ENCODE measurements around the gene PTGDS. TPM values are rescaled to one million over a fixed set of nuclear protein-coding genes. Genes with fewer than 3 reads are reported as not detected.

Gene PTGDS
- total and polyA plus RNA-seq, 10 of the 15 experiments (the other 5 are each of a cell fraction or from before 2014, with no cell fraction given), result not detected

GRCh38 chr9:136964833-136965422, 12.4 kb upstream of the PTGDS start (continued):
- TF ChIP-seq CHD4 (IDR thresholded peaks at IDR 0.05) (no peak), POLR2AphosphoS2 (IDR thresholded peaks at IDR 0.05; ENCODE audit: low read depth, low read length) (no peak), NRF1 (conservative IDR thresholded peaks at IDR 0.05; ENCODE audit: low read depth, low read length) (no peak)

- POLR2A ChIA-PET, result interaction anchor here (0.6 to 0.7 kb wide), 3 partner anchors 27 to 140 kb away, joined by 3 to 4 read pairs (median 4); no protein-coding TSS in a partner anchor
- peak; percentile 66; the same call in 1 of the 2 replicates for TF ChIP-seq NR2F1 (conservative IDR thresholded peaks at IDR 0.05)
- no peak for TF ChIP-seq YBX1 (IDR thresholded peaks at IDR 0.05)
- no peak for TF ChIP-seq PBX3 (IDR thresholded peaks at IDR 0.05; ENCODE audit: insufficient replicate concordance, low read depth, low read length)
- TF ChIP-seq YY1 (IDR thresholded peaks at IDR 0.05; ENCODE audit: low read depth, low read length), result no peak
- 0 out of 2 replicates have a peak, but pooled peaks have one; percentile 25 for TF ChIP-seq NBN (IDR thresholded peaks at IDR 0.05)
- no peak for TF ChIP-seq STAT3 (IDR thresholded peaks at IDR 0.05; ENCODE audit: low read depth, low read length)
- no peak for TF ChIP-seq TBL1XR1 (IDR thresholded peaks at IDR 0.05; ENCODE audit: low read depth, low read length)
- TF ChIP-seq RAD51 (IDR thresholded peaks at IDR 0.05), result peak; percentile 84
- TF ChIP-seq PKNOX1 (IDR thresholded peaks at IDR 0.05), result peak; percentile 34; the same call in 1 of the 2 replicates
- no peak for TF ChIP-seq TCF12 (IDR thresholded peaks at IDR 0.05; ENCODE audit: low read depth, low read length)
- no peak for TF ChIP-seq GATAD2B (conservative IDR thresholded peaks at IDR 0.05; ENCODE audit: low read depth)
- TF ChIP-seq LARP7 (IDR thresholded peaks at IDR 0.05), result no peak
- TF ChIP-seq SPI1 (IDR thresholded peaks at IDR 0.05; ENCODE audit: borderline replicate concordance, insufficient read depth, low read depth, low read length), result no peak
- TF ChIP-seq SMARCA5 (IDR thresholded peaks at IDR 0.05), result no peak
- no peak for TF ChIP-seq ZZZ3 (IDR thresholded peaks at IDR 0.05; ENCODE audit: control insufficient read depth, insufficient read length, low read depth)
- TF ChIP-seq MLLT1 (IDR thresholded peaks at IDR 0.05), result no peak
- no peak for TF ChIP-seq SREBF2 (IDR thresholded peaks at IDR 0.05; ENCODE audit: low read length)
- no peak for TF ChIP-seq RBBP5 (conservative IDR thresholded peaks at IDR 0.05)
Measured at GRCh38 chr9:136965771-136966484, 11.4 kb upstream of the PTGDS start.

More at GRCh38 chr9:136965771-136966484, 11.4 kb upstream of the PTGDS start:
- ATAC-seq (peak; percentile 78), FAIRE-seq (no peak), DNase-seq (ENCODE audit: low read depth, low spot score) (no peak)
- H3K79me2 ChIP-seq (ENCODE audit: control insufficient read depth, insufficient read depth, low read length), result no peaks in the 10 kb centered on the region
- peak overlapping the region; percentile 68; the same call in 1 of the 2 replicates for H3K4me2 ChIP-seq (ENCODE audit: control insufficient read depth, insufficient read depth)
- H3K27ac ChIP-seq (ENCODE audit: control insufficient read depth, insufficient read depth), result no peak overlapping the region
- H3K36me3 ChIP-seq (ENCODE audit: control insufficient read depth in 2 of 2, insufficient read depth in 2 of 2, low read length in 1 of 2), result no peaks in the 10 kb centered on the region
- H2AFZ ChIP-seq (ENCODE audit: control insufficient read depth, low read depth, low read length), result peak overlapping the region; percentile 29; the same call in 1 of the 2 replicates
- H3K4me3 ChIP-seq, result no peak overlapping the region
- in situ Hi-C loops (cut with MboI), result no loop called here
- CTCF ChIA-PET, result interaction anchor here (0.6 kb wide), 1 partner anchor 105 kb away, joined by 3 read pairs; no protein-coding TSS in a partner anchor
- RAD21 ChIA-PET (ENCODE audit: unreplicated experiment), result interaction anchor here (1.7 to 2.4 kb wide), 2 partner anchors 18 to 34 kb away, joined by 7 to 10 read pairs; no protein-coding TSS in a partner anchor
- no TSS peak for BruUV-seq (replicated peaks)
- H3K27me3 ChIP-seq (replicated peaks in 1 of 2; ENCODE audit: control insufficient read depth in 2 of 2, insufficient read depth in 2 of 2, low read length in 1 of 2), result no peaks in the 10 kb centered on the region
- SMC1A ChIA-PET (ENCODE audit: uncharacterized antibody, unreplicated experiment), result interaction anchor here (1.0 to 1.1 kb wide), 3 partner anchors 13 to 26 kb away, joined by 3 read pairs; partner anchors contain the start of gene PAXX
- H3K9ac ChIP-seq (ENCODE audit: control insufficient read depth, insufficient read depth, low read length), result no peak overlapping the region
- WGBS (ENCODE audit: insufficient coverage, insufficient replicate concordance, low lambda C conversion rate, missing lambda C conversion rate), result 22% methylated on average over 23 of the region's 23 CpGs
- peaks cover 7% of the 10 kb centered on the region for H3K4me1 ChIP-seq (ENCODE audit: control insufficient read depth, insufficient read depth, low read length)
- H4K20me1 ChIP-seq (ENCODE audit: control insufficient read depth, insufficient read depth), result no peaks in the 10 kb centered on the region; the same call in 1 of the 2 replicates
- intact Hi-C loops (cut with micrococcal nuclease; ENCODE audit: unreplicated experiment), result no loop called here
- H3K9me3 ChIP-seq (replicated peaks; ENCODE audit: control insufficient read depth, insufficient read depth, low read length), result no peaks in the 10 kb centered on the region
